Measurements from ENCODE around the gene RMI1.

DNA sequence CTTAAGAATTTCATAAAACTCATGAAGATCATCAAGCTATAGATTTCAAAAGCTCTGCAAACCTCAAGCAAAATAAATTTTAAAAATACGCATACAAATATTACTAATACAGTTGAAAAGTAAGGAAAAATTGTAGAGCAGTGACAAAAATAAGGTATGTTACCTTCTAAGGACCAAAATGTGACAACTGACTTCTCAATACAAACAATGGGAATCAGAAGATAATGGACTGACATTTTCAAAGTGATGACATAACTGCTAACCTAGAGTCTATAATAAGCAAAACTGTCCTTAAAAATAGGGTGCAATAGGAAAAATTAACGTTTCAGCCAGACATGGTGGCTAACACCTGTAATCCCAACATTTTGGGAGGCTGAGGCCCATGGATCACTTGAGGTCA is 27.1 kb downstream of the RMI1 start:
- no peak for TF ChIP-seq POLR2A (IDR thresholded peaks at IDR 0.05; ENCODE audit: low read depth, low read length)
- TF ChIP-seq, protein P1, sequence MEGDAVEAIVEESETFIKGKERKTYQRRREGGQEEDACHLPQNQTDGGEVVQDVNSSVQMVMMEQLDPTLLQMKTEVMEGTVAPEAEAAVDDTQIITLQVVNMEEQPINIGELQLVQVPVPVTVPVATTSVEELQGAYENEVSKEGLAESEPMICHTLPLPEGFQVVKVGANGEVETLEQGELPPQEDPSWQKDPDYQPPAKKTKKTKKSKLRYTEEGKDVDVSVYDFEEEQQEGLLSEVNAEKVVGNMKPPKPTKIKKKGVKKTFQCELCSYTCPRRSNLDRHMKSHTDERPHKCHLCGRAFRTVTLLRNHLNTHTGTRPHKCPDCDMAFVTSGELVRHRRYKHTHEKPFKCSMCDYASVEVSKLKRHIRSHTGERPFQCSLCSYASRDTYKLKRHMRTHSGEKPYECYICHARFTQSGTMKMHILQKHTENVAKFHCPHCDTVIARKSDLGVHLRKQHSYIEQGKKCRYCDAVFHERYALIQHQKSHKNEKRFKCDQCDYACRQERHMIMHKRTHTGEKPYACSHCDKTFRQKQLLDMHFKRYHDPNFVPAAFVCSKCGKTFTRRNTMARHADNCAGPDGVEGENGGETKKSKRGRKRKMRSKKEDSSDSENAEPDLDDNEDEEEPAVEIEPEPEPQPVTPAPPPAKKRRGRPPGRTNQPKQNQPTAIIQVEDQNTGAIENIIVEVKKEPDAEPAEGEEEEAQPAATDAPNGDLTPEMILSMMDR (IDR thresholded peaks at IDR 0.05; ENCODE audit: extremely low read depth in 1 of 2, insufficient read depth in 1 of 2, low read depth in 1 of 2, low read length in 2 of 2): no peak
- no peak for TF ChIP-seq JUN (IDR thresholded peaks at IDR 0.05; ENCODE audit: borderline replicate concordance, insufficient read depth, insufficient read length, low read depth)
- no peak for TF ChIP-seq FOS (IDR thresholded peaks at IDR 0.05; ENCODE audit: borderline replicate concordance, insufficient read depth, low read length)
- TF ChIP-seq POLR2AphosphoS5 (IDR thresholded peaks at IDR 0.05; ENCODE audit: insufficient read depth, low read depth, low read length): no peak
- TF ChIP-seq GATA2 (IDR thresholded peaks at IDR 0.05; ENCODE audit: insufficient read depth, insufficient read length, low read depth, low read length): no peak
- TF ChIP-seq, protein P2, sequence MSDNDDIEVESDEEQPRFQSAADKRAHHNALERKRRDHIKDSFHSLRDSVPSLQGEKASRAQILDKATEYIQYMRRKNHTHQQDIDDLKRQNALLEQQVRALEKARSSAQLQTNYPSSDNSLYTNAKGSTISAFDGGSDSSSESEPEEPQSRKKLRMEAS (IDR thresholded peaks at IDR 0.05; ENCODE audit: insufficient read depth, insufficient read length): no peak

All from endothelial cell of umbilical vein (primary cell).